Measurements from ENCODE around the gene HELZ2. TPM values are rescaled to one million over a fixed set of nuclear protein-coding genes. Genes with fewer than 3 reads are reported as not detected.

Gene HELZ2
- total RNA-seq, 2 experiments from 2014 or later, result 22.2 to 22.6 TPM

- H3K27me3 Mint-ChIP-seq, result no peaks in the 10 kb centered on the region
Observed at GRCh38 chr20:63525971-63526370, 48.1 kb downstream of the HELZ2 start.

GRCh38 chr20:63525185-63525584 is 48.9 kb downstream of the HELZ2 start:
- Mint-ChIP-seq H3K4me3 (no peak overlapping the region), H3K4me1 (peaks cover 8% of the 10 kb centered on the region), H3K9me3 (peaks cover 6% of the 10 kb centered on the region), H3K27me3 (no peaks in the 10 kb centered on the region), H3K36me3 (peaks cover 26% of the 10 kb centered on the region), H3K27ac (no peak overlapping the region)
- no peak for DNase-seq

More at GRCh38 chr20:63525971-63526370, 48.1 kb downstream of the HELZ2 start:
- Mint-ChIP-seq H3K9me3 (peaks cover 6% of the 10 kb centered on the region), H3K4me3 (no peak overlapping the region), H3K4me1 (peaks cover 8% of the 10 kb centered on the region), H3K36me3 (peaks cover 26% of the 10 kb centered on the region), H3K27ac (no peak overlapping the region)
- DNase-seq, result no peak

Other genes starting within 250 kb of the HELZ2 start
- gene CHRNA4, start 212.9 kb downstream of the HELZ2 start, total RNA-seq, result not detected
- under 1 TPM in 1 of 2 experiments, not detected in 1; 0.19 TPM for gene KCNQ2, start 101.6 kb downstream of the HELZ2 start, total RNA-seq
- gene EEF1A2, start 75.2 kb downstream of the HELZ2 start, total RNA-seq, result under 1 TPM in 1 of 2 experiments, not detected in 1; 0.27 TPM
- gene PPDPF, start 53.5 kb downstream of the HELZ2 start, total RNA-seq, result 100 to 1,000 TPM; 128 to 136 TPM
- gene PTK6, start 36.9 kb downstream of the HELZ2 start, total RNA-seq, result under 1 TPM; 0.16 to 0.26 TPM
- gene SRMS, start 26.5 kb downstream of the HELZ2 start, total RNA-seq, result not detected
- under 1 TPM; 0.10 to 0.20 TPM for gene FNDC11, start 20.1 kb downstream of the HELZ2 start, total RNA-seq
- 10 to 100 TPM; 13.8 to 14.6 TPM for gene GMEB2, start 52.9 kb upstream of the HELZ2 start, total RNA-seq
- gene STMN3, start 79.2 kb upstream of the HELZ2 start, total RNA-seq, result 10 to 100 TPM; 10.2 to 11.7 TPM
- 10 to 100 TPM; 43.9 to 44.8 TPM for gene RTEL1, start 84.1 kb upstream of the HELZ2 start, total RNA-seq
- gene TNFRSF6B, start 122.4 kb upstream of the HELZ2 start, total RNA-seq, result not detected
- 10 to 100 TPM; 49.5 to 50.1 TPM for gene ARFRP1, start 133.7 kb upstream of the HELZ2 start, total RNA-seq
- 10 to 100 TPM; 22.0 to 22.1 TPM for gene ZGPAT, start 133.8 kb upstream of the HELZ2 start, total RNA-seq
- 10 to 100 TPM in 1 of 2 experiments, 1 to 10 TPM in 1; 9.3 to 12.2 TPM for gene LIME1, start 162.4 kb upstream of the HELZ2 start, total RNA-seq
- 10 to 100 TPM; 25.7 to 29.3 TPM for gene SLC2A4RG, start 165.5 kb upstream of the HELZ2 start, total RNA-seq

All from activated naive CD8-positive, alpha-beta T cell treated with anti-CD3 and anti-CD28 coated beads for 36 hours (primary cell).